ENCODE results near the gene BAAT. TPM values are rescaled to one million over a fixed set of nuclear protein-coding genes. Genes with fewer than 3 reads are reported as not detected.

BAAT gene
- total RNA-seq, 1 experiment from 2014 or later = 0.28 TPM

DNA sequence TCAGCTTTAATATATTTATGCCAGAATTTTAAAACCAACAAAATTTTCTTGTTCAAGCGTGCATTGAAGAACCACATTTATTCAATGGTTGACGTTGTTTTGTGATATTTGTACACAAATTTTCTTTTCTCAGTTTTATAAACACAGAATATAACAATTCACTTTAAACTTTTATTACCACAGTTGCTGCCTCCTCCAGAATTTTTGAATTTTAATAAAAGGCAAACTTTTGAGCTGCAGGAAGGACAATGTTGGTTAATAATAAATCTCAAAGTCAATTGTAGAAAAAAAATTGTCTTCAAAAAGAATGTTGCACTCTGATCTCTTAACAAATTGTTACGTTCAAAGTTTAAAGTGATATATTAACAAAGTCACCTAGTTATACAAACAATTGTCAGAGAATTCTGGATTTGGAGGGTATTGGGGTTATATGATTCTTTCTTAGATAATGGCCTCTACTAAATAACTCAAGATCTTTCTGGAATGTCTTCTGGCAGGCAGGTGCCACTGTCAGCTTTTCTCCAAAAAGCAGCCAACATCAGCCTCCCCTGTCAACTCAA is 60.5 kb downstream of the BAAT start:
- DNase-seq (ENCODE audit: low spot score) = no peak

DNA sequence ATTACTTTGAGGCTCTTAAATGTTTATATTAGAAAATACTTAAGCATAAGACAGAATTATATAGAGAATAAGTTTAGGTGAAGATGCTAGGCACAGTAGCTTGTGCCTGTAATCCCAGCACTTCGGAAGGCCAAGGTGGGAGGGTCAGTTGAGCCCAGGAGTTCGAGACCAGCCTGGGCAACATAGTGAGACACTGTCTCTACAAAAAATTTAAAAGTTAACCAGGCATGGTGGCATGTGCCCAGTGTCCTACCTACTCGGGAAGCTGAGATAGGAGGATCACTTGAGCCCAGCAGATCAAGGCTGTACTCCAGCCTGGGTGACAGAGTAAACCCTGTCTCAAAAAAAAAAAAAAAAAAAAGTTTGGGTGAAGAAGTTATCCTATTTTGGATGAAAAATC is 61.7 kb downstream of the BAAT start:
- DNase-seq (ENCODE audit: low spot score) = no peak

DNA sequence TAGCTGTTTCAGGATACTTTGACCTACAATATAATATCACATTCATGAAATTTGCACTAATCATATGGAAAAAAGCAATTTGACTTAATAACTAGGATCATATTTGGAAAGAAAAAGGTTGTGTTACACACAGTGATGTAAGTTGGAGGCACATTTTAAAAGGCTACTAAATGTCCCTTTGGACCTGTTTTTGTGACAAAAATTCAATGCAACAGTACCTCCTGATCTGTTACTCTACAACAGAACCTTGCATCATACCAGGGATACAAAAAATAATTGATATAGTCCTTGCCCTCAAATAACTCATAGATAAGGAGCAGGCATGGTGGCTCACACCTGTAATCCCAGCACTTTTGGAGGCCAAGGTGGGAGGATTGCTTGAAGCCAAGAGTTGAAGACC is 67.1 kb downstream of the BAAT start:
- no peak for DNase-seq (ENCODE audit: low spot score)

DNA sequence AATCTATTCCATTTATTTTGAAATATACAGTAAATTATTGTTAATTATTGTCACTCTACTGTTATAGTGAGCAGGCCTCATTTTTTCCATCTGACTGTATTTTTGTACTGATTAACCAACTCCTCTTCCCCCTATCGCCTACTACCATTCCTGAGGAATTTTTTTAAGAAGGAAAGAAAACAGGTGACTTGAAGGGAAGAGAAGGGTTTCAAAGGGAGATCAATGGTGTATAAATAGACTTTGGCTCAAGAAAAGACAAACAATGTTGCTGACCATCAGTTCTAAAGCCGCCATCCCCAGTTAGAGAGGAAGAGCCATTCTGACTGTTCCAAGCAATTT is 69.7 kb downstream of the BAAT start:
- DNase-seq (ENCODE audit: low spot score) = no peak

DNA sequence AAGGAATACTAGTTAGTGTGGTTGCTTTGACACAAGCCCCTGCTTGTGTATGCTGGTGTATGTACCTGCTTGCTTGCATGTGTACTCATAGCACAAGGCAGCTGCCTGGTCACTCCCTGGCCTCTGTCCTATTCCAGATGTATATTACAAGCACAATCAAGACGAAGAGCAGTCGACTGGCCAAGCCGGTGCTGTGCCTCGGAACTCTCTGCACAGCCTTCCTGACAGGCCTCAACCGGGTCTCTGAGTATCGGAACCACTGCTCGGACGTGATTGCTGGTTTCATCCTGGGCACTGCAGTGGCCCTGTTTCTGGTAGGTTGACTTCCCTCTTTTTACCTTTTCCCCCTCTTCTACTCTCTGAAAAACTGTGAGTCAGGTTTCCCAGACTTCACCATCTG is 72.1 kb downstream of the BAAT start:
- no peak for DNase-seq (ENCODE audit: low spot score)

DNA sequence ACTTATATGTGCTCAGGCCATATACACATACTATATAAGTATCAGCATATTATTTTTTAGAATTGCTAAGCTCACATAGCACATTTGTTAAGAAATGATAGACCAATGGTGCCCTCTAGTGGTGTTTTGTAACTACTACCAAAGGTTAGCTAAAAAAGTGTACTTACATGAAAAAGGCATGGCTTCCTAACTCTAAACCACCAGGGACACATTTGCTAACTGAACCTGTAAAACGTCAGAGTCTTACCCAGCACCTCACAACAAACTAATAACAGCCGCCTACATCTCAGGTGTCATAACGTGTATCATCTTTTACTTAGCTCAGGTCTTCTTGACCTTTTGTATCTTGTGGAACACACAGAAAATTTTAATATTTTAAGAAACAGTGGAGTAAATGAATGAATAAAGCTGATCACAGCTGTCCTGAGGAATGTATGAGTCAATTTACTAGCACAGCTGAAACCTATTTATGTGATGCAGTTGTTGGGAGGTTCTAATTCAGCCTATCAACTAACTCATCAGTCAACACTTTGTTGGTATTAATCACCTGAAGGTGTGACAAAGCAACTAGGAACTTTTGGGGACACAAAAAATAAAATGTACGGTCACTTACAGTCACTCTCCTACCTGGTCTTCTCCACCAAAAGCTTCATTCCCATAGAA is 72.9 kb downstream of the BAAT start:
- DNase-seq (ENCODE audit: low spot score) = peak; percentile 90

DNA sequence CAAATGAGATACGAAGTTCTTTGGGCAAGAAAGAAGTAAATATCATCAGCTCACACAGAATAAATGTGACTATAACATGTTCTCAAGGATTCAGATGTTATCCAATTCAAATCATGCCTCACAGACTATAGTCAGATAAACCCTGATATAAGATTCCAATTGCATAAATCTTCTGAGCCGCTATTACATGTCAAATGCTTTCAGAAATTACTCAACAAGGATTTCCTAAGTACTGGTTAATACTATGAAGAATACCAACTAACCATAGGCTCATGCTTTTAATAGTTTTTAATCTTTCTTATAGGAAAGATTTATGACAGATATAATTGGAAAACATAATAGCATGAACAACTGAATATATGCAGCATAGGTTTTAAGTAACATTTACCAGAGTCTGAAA is 73.6 kb downstream of the BAAT start:
- no peak for DNase-seq (ENCODE audit: low spot score)

Small RNAs within 50 kb of the gene (small RNA-seq; reads per million reads assigned to genes)
- gene RF00322 = not detected

Other genes starting within 250 kb of the BAAT start
- gene MRPL50, start 13.6 kb upstream of the BAAT start, total RNA-seq (2014; rRNA removed; shearing (Covaris generic)) = 7.4 and 10.4 TPM in 2 replicates
- gene ZNF189, start 13.8 kb upstream of the BAAT start, total RNA-seq (2014; rRNA removed; shearing (Covaris generic)) = 2.0 and 2.1 TPM in 2 replicates
- 0.16 TPM in 1 of 2 replicates, not detected in the other for gene ALDOB, start 50.8 kb upstream of the BAAT start, total RNA-seq (2014; rRNA removed; shearing (Covaris generic))
- 5.0 and 6.1 TPM in 2 replicates for gene RNF20, start 148.8 kb upstream of the BAAT start, total RNA-seq (2014; rRNA removed; shearing (Covaris generic))
- not detected in 2 replicates for gene PPP3R2, start 210.0 kb upstream of the BAAT start, total RNA-seq (2014; rRNA removed; shearing (Covaris generic))